Uterus (tissue), 4 donors: Measurements from ENCODE around the gene NCAPG2. TPM values are rescaled to one million over a fixed set of nuclear protein-coding genes. Genes with fewer than 3 reads are reported as not detected.
"Not testable (repeated sequence)": the region's sequence is repeated elsewhere in the genome, so short reads cannot be mapped to it uniquely, and the experiment has no call there.

ENCODE experiments used
- DNase-seq, 2 donors: peaks; one replicate each; pipeline ENCODE4 v3.0.0-alpha.2; 2019 to 2020
- H3K27ac ChIP-seq, 2 donors: fragments of 200-600 bp; sonication (generic); 1 replicate in 1 of 2; 2 replicates in 1 of 2; pipeline ENCODE4 v1.5.1; 2016 to 2018
- H3K27me3 ChIP-seq, 2 donors: fragments of 200-600 bp; sonication (generic); one replicate each; pipeline ENCODE4 v1.5.1; 2018 to 2019; ENCODE audit warnings: control low read depth in 1 of 2
- H3K36me3 ChIP-seq, 2 donors: fragments of 200-600 bp; sonication (generic); one replicate each; pipeline ENCODE4 v1.5.1; 2019; ENCODE audit warnings: control low read depth in 1 of 2
- H3K4me1 ChIP-seq, 2 donors: fragments of 200-600 bp; sonication (generic); one replicate each; pipeline ENCODE4 v1.5.1; 2018 to 2019; ENCODE audit warnings: control low read depth in 1 of 2
- H3K4me3 ChIP-seq, 2 donors: fragments of 200-600 bp; sonication (generic); 1 replicate in 1 of 2; 2 replicates in 1 of 2; pipeline ENCODE4 v1.5.1; 2018 to 2019; ENCODE audit warnings: mild to moderate bottlenecking in 1 of 2
- H3K9me3 ChIP-seq, 2 donors: fragments of 200-600 bp; sonication (generic); one replicate each; pipeline ENCODE4 v1.5.1; 2019; ENCODE audit warnings: control low read depth in 1 of 2
- POLR2A ChIP-seq, 2 donors: fragments of 450-650 bp; IDR thresholded peaks; one replicate each; pipeline ENCODE4 v1.6.1; 2016; ENCODE audit warnings: antibody characterized with exemption in 2 of 2, mild to moderate bottlenecking in 1 of 2, moderate library complexity in 1 of 2
- intact Hi-C: fragments of 100-400 bp; cut with DNase I; formaldehyde crosslinking; loops from one replicate; pipeline ENCODE4 v1.15.1; 2023; ENCODE audit warnings: low total_unique reads
- total RNA-seq, 4 donors: library from RNA; depleted of rRNA in 3 of 4; stranded (reverse); fragments of >200 nt in 3 of 4; gene quantifications; one replicate each; pipeline versions ENCODE4 v1.1.0 to v1.2.4, GENCODE V29; 2014 to 2023
- TF ChIP-seq, protein P1 (sequence below), 4 experiments: fragments of 200-600 bp in 2 of 4; fragments of 450-650 bp in 2 of 4; sonication (generic) in 2 of 4; IDR thresholded peaks; one replicate each; pipeline ENCODE4 v1.5.1; 2016 to 2019; ENCODE audit warnings: antibody characterized with exemption in 4 of 4, mild to moderate bottlenecking in 2 of 4, moderate library complexity in 1 of 4
- donor health status: DM: yes; HTN: yes; CAD: no.

NCAPG2 gene
- total RNA-seq, 4 donors from 2014 or later, result 0.51 to 36.0 (median 7.8) TPM

DNA sequence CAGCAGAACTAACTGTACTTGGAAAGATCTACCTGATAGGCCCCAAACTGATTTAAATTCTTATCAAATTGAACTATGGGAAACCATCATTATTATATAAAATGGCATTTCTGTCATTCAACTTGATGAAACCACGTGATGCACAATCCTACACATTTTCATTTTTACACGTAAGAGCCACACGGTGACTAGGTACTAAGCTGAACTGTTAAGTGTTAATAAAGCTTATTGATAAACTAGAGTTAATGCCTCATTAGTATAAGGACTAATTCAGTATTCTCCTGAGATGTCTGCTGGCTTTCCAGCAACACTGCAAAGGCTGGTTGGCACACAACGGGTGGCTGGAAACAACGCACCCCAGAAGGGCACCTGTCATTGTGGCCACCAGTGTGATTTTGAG lies 4.6 kb downstream of the NCAPG2 start:
- H3K36me3 ChIP-seq, result no peaks in the 10 kb centered on the region
- TF ChIP-seq, protein P1, sequence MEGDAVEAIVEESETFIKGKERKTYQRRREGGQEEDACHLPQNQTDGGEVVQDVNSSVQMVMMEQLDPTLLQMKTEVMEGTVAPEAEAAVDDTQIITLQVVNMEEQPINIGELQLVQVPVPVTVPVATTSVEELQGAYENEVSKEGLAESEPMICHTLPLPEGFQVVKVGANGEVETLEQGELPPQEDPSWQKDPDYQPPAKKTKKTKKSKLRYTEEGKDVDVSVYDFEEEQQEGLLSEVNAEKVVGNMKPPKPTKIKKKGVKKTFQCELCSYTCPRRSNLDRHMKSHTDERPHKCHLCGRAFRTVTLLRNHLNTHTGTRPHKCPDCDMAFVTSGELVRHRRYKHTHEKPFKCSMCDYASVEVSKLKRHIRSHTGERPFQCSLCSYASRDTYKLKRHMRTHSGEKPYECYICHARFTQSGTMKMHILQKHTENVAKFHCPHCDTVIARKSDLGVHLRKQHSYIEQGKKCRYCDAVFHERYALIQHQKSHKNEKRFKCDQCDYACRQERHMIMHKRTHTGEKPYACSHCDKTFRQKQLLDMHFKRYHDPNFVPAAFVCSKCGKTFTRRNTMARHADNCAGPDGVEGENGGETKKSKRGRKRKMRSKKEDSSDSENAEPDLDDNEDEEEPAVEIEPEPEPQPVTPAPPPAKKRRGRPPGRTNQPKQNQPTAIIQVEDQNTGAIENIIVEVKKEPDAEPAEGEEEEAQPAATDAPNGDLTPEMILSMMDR (IDR thresholded peaks at IDR 0.05), result no peak
- no peak for TF ChIP-seq POLR2A (IDR thresholded peaks at IDR 0.05)
- H3K4me1 ChIP-seq, result no peaks in the 10 kb centered on the region
- no peak for DNase-seq
- H3K27ac ChIP-seq, result no peak overlapping the region
- intact Hi-C loops, result no loop called here
- no peaks in the 10 kb centered on the region for H3K27me3 ChIP-seq
- no peaks in the 10 kb centered on the region for H3K9me3 ChIP-seq
- no peak overlapping the region for H3K4me3 ChIP-seq

- TF ChIP-seq, protein P1 (IDR thresholded peaks at IDR 0.05), result no peak
- no peak for TF ChIP-seq POLR2A (IDR thresholded peaks at IDR 0.05)
- H3K27me3 ChIP-seq, result no peaks in the 10 kb centered on the region
- no peak for DNase-seq
- no peaks in the 10 kb centered on the region for H3K9me3 ChIP-seq
- intact Hi-C loops, result no loop called here
- no peaks in the 10 kb centered on the region for H3K4me1 ChIP-seq
- H3K36me3 ChIP-seq, result no peaks in the 10 kb centered on the region
- H3K27ac ChIP-seq, result no peak overlapping the region
- H3K4me3 ChIP-seq, result no peak overlapping the region
Observed at GRCh38 chr7:158699341-158699740, 5.3 kb downstream of the NCAPG2 start.

- Histone ChIP-seq H3K36me3 (no peaks in the 10 kb centered on the region), H3K4me1 (no peaks in the 10 kb centered on the region), H3K27ac (no peak overlapping the region), H3K9me3 (no peaks in the 10 kb centered on the region), H3K4me3 (no peak overlapping the region), H3K27me3 (no peaks in the 10 kb centered on the region)
- TF ChIP-seq, protein P1 (IDR thresholded peaks at IDR 0.05), result no peak
- TF ChIP-seq POLR2A (IDR thresholded peaks at IDR 0.05), result no peak
- DNase-seq, result no peak
- intact Hi-C loops, result no loop called here
Observed at GRCh38 chr7:158698657-158699195, 5.9 kb downstream of the NCAPG2 start.

DNA sequence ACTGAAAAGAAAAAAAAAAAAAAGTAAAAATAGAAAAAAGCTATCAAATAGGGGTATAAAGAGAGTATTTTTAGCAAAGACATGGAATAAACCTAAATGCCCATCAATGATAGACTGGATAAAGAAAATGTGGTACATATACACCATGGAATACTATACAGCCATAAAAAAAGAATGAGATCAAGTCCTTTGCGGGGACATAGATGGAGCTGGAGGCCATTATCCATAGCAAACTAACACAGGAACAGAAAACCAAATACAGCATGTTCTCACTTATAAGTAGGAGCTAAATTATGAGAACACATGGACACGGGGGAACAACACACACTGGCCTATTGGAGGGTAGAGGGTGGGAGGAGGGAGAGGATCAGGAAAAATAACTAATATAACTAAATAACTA lies 7.0 kb downstream of the NCAPG2 start:
- H3K36me3 ChIP-seq, H3K27me3 ChIP-seq, intact Hi-C loops, DNase-seq, H3K9me3 ChIP-seq, H3K4me3 ChIP-seq, H3K4me1 ChIP-seq, H3K27ac ChIP-seq: not testable (repeated sequence)

DNA sequence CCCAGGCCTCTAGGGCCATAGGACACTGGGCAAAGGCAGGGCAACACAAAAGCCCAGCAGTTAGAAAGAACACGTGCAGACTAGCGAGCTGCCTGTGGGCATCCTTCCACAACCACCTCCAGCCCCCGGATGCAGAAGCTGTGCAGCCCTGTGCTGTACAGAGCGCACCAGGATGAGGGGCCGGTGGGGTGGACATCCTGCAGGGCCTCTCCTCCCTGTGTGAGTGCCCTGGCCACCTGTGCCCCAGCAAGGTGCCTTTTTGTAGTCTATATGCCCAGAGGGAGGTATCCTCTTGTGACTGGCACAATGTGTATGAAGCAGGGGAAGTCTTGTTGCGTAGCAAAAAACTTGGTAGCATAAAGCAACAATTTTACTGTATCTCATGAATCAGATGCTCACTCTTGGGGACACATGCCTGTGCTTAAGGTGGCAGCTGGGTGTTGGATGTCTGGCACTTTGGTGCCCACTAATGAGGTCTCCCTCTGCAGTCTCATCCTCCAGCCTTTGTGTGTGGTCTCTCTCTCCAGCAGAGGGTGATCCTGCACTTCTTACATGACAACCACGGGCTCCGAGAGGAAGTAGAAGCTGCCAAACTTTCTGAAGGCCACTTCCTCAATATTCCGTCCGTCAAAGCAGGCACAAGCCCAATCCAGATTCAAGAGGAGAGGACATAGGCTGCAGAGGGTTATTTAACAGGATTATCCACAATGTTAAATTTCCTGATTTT lies 8.7 kb downstream of the NCAPG2 start:
- peak overlapping the region in 1 of 2 donors; percentile 21 for H3K27ac ChIP-seq
- intact Hi-C loops, result no loop called here
- H3K36me3 ChIP-seq, result no peaks in the 10 kb centered on the region
- H3K4me3 ChIP-seq, result no peak overlapping the region
- H3K27me3 ChIP-seq, result no peaks in the 10 kb centered on the region
- DNase-seq, result peak; percentile 33 to 55
- no peaks in the 10 kb centered on the region for H3K9me3 ChIP-seq
- H3K4me1 ChIP-seq, result no peaks in the 10 kb centered on the region
- TF ChIP-seq, protein P1 (IDR thresholded peaks at IDR 0.05), result peak; percentile 43 to 67 (median 53)
- no peak for TF ChIP-seq POLR2A (IDR thresholded peaks at IDR 0.05)
